Muscle layer of duodenum (tissue), 2 donors: Measurements from ENCODE around the gene GALNT14.
"Not testable (repeated sequence)": the region's sequence is repeated elsewhere in the genome, so short reads cannot be mapped to it uniquely, and the experiment has no call there.

Experiments
- H3K27ac ChIP-seq: one replicate; pipeline ENCODE4 v1.7.0; 2013; ENCODE audit warnings: mild to moderate bottlenecking, low read length
- H3K27me3 ChIP-seq: one replicate; pipeline ENCODE4 v1.7.0; 2013; ENCODE audit warnings: low read depth, mild to moderate bottlenecking, control low read depth, low read length
- H3K36me3 ChIP-seq, 2 donors: one replicate each; pipeline ENCODE4 v1.7.0; 2013; ENCODE audit warnings: low read length in 2 of 2, control low read depth in 1 of 2, mild to moderate bottlenecking in 1 of 2; ENCODE audit not compliant: insufficient read depth in 2 of 2, control insufficient read depth in 1 of 2
- H3K4me1 ChIP-seq, 2 donors: one replicate each; pipeline ENCODE4 v1.7.0; 2013; ENCODE audit warnings: low read length in 2 of 2, mild to moderate bottlenecking in 2 of 2, control low read depth in 1 of 2, moderate library complexity in 1 of 2; ENCODE audit not compliant: insufficient read depth in 2 of 2, control insufficient read depth in 1 of 2
- H3K4me3 ChIP-seq, 2 donors: one replicate each; pipeline ENCODE4 v1.7.0; 2013; ENCODE audit warnings: low read length in 2 of 2, low read depth in 1 of 2, mild to moderate bottlenecking in 1 of 2
- H3K9me3 ChIP-seq, 2 donors: one replicate each; pipeline ENCODE4 v1.7.0; 2013; ENCODE audit warnings: low read length in 2 of 2, control low read depth in 1 of 2, mild to moderate bottlenecking in 1 of 2; ENCODE audit not compliant: control insufficient read depth in 1 of 2
- donor health status: healthy.

Gene GALNT14

DNA sequence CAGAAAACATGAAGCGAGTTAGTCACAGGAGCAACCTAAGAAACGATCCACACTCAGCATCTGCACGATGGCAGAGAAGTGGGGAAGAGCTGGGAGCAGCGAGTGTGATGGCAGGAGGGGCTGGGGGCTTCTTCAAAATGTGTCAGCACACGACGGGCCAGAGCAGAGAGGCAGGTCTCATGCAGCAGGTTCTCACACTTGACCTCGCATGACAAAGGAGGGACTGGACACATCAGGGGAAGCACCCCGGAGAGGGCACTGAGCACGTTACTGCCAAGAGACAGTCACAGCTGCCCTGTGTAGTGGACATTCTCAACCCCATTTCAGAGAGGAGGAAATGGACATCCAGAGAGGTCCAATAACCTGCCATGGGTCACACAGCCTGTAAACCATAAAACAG lies 226.9 kb downstream of the GALNT14 start:
- no peaks in the 10 kb centered on the region for H3K9me3 ChIP-seq
- no peaks in the 10 kb centered on the region for H3K36me3 ChIP-seq
- no peaks in the 10 kb centered on the region for H3K4me1 ChIP-seq
- H3K4me3 ChIP-seq = no peak overlapping the region
- no peak overlapping the region for H3K27ac ChIP-seq
- no peaks in the 10 kb centered on the region for H3K27me3 ChIP-seq

DNA sequence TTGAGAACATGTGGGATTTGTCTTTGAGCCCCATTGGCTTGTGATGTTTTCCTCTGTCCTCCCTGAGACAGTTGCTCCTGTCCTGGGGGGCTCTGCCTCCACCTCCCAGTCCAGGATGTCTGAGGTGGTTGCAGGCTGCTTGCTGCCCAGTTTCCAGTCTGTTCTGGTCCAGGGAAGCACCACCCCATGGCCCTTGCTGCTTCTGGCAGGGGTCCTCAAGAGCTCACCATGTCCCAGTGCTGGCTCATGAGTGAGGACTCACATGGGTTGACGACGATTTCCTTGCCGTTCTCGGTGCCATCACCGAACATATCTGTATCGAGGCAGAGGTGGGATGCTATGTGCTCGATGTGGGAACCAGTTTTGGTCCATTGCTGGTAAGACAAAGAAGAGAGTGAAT lies 227.6 kb downstream of the GALNT14 start:
- no peak overlapping the region for H3K27ac ChIP-seq
- H3K9me3 ChIP-seq = no peaks in the 10 kb centered on the region
- H3K4me1 ChIP-seq = no peaks in the 10 kb centered on the region
- H3K36me3 ChIP-seq = no peaks in the 10 kb centered on the region
- no peaks in the 10 kb centered on the region for H3K27me3 ChIP-seq
- H3K4me3 ChIP-seq = no peak overlapping the region

DNA sequence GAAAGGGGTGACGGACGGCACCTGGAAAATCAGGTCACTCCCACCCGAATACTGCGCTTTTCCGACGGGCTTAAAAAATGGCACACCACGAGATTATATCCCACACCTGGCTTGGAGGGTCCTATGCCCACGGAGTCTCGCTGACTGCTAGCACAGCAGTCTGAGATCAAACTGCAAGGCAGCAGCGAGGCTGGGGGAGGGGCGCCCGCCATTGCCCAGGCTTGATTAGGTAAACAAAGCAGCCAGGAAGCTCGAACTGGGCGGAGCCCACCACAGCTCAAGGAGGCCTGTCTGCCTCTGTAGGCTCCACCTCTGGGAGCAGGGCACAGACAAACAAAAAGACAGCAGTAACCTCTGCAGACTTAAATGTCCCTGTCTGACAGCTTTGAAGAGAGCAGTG lies 233.8 kb downstream of the GALNT14 start:
- H3K4me1 ChIP-seq, H3K36me3 ChIP-seq, H3K27me3 ChIP-seq, H3K4me3 ChIP-seq, H3K9me3 ChIP-seq, H3K27ac ChIP-seq: not testable (repeated sequence)

DNA sequence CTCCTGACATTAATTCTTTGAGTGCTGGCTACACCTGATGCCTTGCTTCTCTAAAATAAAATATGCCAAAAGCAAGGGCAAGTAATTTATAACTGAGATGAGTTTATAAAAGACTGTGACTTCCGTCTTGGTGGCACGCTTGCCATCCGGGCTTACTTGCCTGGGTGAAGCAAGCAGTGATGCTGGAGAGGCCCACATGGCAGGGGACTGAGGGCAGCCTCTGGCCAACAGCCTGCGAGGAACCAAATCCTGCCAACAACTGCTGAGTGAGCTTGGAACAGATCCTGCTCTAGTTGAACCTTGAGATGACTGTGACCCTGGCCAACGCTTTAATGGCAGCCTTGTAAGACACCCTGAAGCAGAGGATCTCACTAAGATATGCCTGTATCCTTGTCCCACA lies 234.9 kb downstream of the GALNT14 start:
- H3K9me3 ChIP-seq = peaks cover 0 to 3% of the 10 kb centered on the region in 2 donors
- H3K4me1 ChIP-seq = no peaks in the 10 kb centered on the region

DNA sequence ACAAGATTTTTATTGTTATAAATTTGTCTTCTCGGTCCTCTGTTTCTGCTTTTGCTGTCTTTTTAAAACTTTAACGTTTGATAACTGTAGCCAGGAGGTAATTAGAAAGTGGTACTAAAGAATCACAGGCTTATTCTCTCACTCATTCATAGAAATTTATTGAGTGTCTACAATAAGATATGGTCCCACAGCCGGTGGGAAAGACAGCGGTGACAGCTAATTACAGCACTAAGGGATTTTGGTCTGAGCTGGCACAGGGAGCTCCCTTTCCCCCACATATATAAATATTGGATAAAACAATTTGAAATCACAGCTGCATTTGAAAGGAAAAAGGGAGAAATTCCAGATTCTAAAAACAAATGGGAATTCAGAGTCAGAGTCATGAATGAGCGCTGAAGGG lies 237.9 kb downstream of the GALNT14 start:
- no peaks in the 10 kb centered on the region for H3K27me3 ChIP-seq
- H3K9me3 ChIP-seq = peaks cover 0 to 3% of the 10 kb centered on the region in 2 donors
- no peaks in the 10 kb centered on the region for H3K4me1 ChIP-seq
- H3K27ac ChIP-seq = no peak overlapping the region
- no peaks in the 10 kb centered on the region for H3K36me3 ChIP-seq
- no peak overlapping the region for H3K4me3 ChIP-seq

More for the DNA sequence above, 234.9 kb downstream of the GALNT14 start:
- no peak overlapping the region for H3K27ac ChIP-seq
- H3K27me3 ChIP-seq = no peaks in the 10 kb centered on the region
- H3K4me3 ChIP-seq = no peak overlapping the region
- H3K36me3 ChIP-seq = no peaks in the 10 kb centered on the region

DNA sequence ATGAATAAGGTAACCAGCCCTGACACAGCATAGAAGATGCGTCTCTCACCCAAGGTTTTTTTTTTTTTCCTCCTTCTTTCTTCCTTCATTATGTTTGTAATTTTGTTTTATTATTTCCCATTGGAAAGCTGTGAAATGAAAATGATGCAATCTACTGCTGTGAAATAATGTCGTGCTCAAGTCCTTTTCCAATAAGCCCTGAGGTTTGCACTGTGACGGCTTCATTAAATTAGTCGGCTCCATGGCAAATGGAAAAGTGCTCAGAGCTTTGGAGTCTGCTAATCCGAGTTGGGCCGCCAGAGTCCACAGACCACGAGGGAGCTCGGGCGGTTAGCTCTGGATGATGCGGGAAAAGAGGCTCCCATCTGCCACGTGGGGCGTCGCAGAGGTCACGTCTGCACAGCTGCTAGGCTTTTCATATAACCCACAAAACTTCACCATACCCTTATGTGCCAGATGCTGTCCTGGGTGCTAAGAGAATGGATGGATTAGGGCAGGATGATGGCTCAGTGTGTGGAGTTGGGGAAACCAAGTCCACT lies 238.7 kb downstream of the GALNT14 start:
- H3K27ac ChIP-seq = no peak overlapping the region
- H3K27me3 ChIP-seq = no peaks in the 10 kb centered on the region
- H3K4me3 ChIP-seq = no peak overlapping the region
- H3K4me1 ChIP-seq = no peaks in the 10 kb centered on the region
- no peaks in the 10 kb centered on the region for H3K36me3 ChIP-seq
- peaks cover 0 to 3% of the 10 kb centered on the region in 2 donors for H3K9me3 ChIP-seq

DNA sequence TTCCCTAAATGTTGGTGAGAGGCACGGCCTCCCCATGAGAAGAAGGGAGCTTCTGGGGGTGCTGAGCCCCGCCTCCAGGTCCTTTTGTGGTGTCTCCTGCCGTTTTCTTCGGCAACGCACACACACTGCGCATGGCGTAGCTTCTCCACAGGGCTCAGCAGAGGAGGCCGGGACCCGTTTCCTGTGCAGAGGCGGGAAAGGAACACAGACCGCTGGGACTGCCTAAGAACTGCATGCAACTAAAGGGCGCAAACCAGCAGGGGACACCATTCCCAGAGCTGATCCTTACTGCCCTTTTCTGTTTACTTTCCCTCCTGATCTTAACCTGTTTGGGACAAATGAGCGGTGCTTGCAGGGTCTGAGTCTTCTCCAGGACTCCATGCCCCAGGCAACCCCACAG lies 240.7 kb downstream of the GALNT14 start:
- H3K4me1 ChIP-seq = no peaks in the 10 kb centered on the region
- no peak overlapping the region for H3K4me3 ChIP-seq
- no peaks in the 10 kb centered on the region for H3K36me3 ChIP-seq
- H3K27ac ChIP-seq = no peak overlapping the region
- H3K9me3 ChIP-seq = peaks cover 0 to 6% of the 10 kb centered on the region in 2 donors
- no peaks in the 10 kb centered on the region for H3K27me3 ChIP-seq

DNA sequence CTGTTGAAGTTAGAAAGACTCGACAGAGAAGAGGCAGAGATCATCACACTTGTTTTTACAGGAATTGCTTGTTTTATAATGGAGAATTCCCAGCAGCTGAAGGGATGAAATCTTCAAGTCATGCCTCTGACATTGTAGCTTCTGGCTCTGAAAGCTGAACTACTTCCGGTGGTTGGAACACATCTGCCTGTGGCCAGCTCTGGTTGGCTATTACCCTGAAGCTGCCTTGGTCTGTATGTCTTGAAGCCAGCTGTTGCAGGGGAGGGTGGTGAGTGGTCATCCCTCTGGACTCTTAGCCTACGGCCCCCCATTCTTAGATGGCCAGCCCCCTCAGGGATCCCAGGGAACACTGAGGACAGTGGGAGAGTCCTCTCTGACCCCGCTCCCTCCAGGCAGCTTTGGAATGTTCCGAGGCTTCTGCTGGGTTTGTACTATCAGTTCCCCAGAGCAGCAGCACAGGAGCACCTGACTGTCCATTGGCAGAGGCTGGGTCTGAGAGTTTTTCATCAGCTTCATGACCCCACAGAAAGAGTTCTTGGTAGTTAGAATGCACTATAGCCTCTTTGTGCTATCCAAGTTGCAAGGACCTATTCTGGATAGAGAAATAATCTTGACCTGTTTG lies 243.6 kb downstream of the GALNT14 start:
- H3K27ac ChIP-seq = no peak overlapping the region
- no peaks in the 10 kb centered on the region for H3K36me3 ChIP-seq
- H3K27me3 ChIP-seq = no peaks in the 10 kb centered on the region
- H3K9me3 ChIP-seq = peaks cover 0 to 9% of the 10 kb centered on the region in 2 donors
- H3K4me3 ChIP-seq = no peak overlapping the region
- no peaks in the 10 kb centered on the region for H3K4me1 ChIP-seq

DNA sequence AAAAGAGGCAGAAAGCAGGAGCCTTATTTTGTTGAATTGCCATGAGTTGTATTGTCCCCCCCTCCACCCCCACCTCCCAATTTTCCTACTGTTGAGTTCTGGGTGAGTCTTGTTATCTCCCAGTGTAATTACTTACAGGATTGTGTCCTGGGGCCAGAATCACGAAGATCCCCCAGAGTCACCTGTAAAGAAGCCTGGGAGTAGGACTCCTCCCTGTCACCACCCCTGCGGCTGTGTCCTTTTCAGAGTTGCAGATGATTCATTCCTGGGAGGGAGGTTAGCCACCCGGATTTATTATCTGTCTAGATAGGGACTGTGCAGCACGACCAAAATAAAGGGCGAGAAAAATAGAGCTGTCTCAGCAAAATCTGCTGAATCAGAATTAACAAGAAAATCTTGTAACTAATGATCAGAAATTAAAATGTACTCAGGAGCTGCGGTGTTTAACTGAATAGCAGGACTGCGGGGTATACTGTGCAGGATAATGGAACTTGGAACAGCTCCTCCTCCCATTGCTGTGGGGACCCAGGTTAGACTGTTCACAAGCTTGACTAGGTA lies 249.3 kb downstream of the GALNT14 start:
- H3K4me1 ChIP-seq = no peaks in the 10 kb centered on the region
- H3K9me3 ChIP-seq = peaks cover 0 to 6% of the 10 kb centered on the region in 2 donors
- H3K36me3 ChIP-seq = no peaks in the 10 kb centered on the region
- H3K27ac ChIP-seq = no peak overlapping the region
- no peak overlapping the region for H3K4me3 ChIP-seq
- H3K27me3 ChIP-seq = no peaks in the 10 kb centered on the region

DNA sequence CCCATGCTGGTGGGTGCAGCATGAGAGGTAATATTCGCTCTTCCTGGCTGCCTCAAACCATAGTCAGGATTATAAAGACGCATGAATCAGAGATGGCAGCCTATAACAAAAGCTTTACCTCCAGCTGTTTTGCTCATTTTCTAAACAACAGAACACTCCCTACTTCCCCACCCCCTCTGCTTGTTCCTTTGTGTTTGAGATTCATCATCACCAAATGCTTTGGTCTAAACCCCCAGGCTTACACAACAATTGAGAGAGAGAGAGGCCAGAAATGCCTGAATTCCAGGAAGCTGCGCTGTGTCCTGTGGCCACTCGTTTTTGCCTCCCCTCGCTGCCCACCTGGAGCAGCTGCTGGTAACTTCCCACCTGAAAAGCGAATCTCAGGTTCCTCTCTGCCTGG lies 252.2 kb downstream of the GALNT14 start:
- Histone ChIP-seq H3K9me3 (no peaks in the 10 kb centered on the region), H3K27me3 (no peaks in the 10 kb centered on the region), H3K27ac (no peak overlapping the region), H3K4me3 (no peak overlapping the region), H3K36me3 (no peaks in the 10 kb centered on the region), H3K4me1 (no peaks in the 10 kb centered on the region)

DNA sequence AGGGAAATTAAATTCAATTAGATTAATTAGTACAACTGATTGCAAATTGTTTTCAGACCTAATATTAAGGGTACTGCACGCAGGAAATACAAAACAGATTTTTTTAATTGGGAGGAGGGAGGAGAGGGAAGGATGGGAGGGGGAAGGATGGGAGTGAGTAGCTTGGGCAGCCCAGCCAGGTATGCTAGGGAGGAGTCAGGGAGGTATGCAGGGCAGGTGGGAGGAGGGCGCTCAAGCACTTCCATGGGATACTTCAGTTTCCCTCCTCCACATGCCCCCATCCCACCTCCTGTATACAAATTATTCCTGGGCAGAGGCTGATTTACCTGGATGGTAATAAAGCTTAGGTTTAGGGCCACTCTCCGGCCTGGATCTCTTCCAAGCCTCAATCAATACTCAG lies 254.4 kb downstream of the GALNT14 start:
- Histone ChIP-seq H3K27ac (no peak overlapping the region), H3K4me1 (no peaks in the 10 kb centered on the region), H3K4me3 (no peak overlapping the region), H3K36me3 (no peaks in the 10 kb centered on the region), H3K27me3 (no peaks in the 10 kb centered on the region), H3K9me3 (no peaks in the 10 kb centered on the region)

DNA sequence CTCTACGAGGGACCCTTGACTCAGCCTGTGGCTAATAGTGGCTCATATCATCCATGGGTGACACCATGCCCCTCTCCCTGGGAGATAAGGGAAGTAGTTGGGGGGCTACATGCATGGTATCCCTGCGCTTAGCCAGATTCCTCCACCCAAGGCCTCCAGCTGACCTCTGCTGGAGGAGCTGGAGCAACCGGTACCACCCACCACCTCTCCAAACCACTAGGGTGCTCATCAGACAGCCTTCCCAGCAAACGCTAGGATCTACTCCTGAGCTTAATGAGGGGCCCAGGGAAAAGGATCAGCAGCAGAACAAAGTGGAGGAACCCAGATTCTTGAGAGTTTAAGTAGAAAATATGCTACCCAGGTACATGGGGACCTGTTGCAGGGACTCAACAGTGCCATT lies 255.1 kb downstream of the GALNT14 start:
- no peak overlapping the region for H3K27ac ChIP-seq
- no peaks in the 10 kb centered on the region for H3K4me1 ChIP-seq
- no peaks in the 10 kb centered on the region for H3K27me3 ChIP-seq
- no peaks in the 10 kb centered on the region for H3K9me3 ChIP-seq
- no peaks in the 10 kb centered on the region for H3K36me3 ChIP-seq
- H3K4me3 ChIP-seq = no peak overlapping the region
